Retinal pigment epithelial cell (primary cell): Measurements from ENCODE around the gene TGFBR3L.
A peak's percentile ranks its signal among the peaks of the same experiment; 100 is the strongest.

Experiments
- DNase-seq: peaks from one replicate; pipeline ENCODE4 v3.0.0-alpha.2; 2010; ENCODE audit warnings: low read depth
- H3K4me3 ChIP-seq: 2 replicates; pipeline ENCODE4 v1.5.1; 2011; ENCODE audit warnings: mild to moderate bottlenecking, low read length, control low read depth, moderate library complexity
- TF ChIP-seq, protein P1 (sequence below): conservative IDR thresholded peaks from 2 replicates; pipeline ENCODE4 v1.5.1; 2011; ENCODE audit warnings: low read depth, low read length, control low read depth, inconsistent platforms

The TGFBR3L gene

DNA sequence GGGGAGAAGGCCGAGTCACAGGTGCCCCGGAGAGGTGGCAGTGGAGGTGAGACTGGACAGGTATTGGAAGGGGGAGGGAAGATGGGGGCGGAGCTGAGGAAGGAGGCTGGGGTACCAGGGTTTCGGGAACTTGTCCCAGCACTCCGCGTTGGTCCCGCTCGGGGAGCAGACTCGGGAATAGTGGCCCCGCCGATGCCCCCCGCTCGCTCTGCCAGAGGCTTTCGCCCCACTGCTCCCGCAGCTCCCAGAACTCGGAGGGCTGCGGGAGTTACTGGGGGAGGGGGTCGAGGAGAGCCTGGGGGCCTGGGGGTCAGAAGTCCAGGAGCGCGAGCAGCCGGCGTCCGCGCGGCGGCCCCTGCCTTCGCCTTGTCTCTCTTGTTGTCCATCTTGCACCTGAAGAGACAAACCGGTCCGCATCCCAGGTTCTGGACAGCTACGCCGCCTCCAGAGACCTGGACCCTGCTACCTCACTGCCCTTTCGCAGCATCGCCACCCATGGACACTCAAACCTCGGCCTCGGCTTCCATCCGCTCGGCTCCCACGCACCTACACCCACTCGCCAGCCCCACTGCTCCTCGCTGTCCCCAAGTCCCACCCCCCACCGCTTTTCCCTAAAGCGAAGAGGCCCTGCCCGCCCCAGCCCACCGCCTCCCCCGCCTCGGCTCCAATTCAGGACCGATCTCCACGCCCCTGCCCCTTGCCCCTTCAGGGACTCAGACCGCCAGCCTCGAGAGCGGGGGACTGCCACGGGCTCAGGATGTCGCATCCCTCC, 41.1 kb upstream of the TGFBR3L start:
- TF ChIP-seq, protein P1, sequence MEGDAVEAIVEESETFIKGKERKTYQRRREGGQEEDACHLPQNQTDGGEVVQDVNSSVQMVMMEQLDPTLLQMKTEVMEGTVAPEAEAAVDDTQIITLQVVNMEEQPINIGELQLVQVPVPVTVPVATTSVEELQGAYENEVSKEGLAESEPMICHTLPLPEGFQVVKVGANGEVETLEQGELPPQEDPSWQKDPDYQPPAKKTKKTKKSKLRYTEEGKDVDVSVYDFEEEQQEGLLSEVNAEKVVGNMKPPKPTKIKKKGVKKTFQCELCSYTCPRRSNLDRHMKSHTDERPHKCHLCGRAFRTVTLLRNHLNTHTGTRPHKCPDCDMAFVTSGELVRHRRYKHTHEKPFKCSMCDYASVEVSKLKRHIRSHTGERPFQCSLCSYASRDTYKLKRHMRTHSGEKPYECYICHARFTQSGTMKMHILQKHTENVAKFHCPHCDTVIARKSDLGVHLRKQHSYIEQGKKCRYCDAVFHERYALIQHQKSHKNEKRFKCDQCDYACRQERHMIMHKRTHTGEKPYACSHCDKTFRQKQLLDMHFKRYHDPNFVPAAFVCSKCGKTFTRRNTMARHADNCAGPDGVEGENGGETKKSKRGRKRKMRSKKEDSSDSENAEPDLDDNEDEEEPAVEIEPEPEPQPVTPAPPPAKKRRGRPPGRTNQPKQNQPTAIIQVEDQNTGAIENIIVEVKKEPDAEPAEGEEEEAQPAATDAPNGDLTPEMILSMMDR, result no peak
- peak overlapping the region; percentile 73 for H3K4me3 ChIP-seq

DNA sequence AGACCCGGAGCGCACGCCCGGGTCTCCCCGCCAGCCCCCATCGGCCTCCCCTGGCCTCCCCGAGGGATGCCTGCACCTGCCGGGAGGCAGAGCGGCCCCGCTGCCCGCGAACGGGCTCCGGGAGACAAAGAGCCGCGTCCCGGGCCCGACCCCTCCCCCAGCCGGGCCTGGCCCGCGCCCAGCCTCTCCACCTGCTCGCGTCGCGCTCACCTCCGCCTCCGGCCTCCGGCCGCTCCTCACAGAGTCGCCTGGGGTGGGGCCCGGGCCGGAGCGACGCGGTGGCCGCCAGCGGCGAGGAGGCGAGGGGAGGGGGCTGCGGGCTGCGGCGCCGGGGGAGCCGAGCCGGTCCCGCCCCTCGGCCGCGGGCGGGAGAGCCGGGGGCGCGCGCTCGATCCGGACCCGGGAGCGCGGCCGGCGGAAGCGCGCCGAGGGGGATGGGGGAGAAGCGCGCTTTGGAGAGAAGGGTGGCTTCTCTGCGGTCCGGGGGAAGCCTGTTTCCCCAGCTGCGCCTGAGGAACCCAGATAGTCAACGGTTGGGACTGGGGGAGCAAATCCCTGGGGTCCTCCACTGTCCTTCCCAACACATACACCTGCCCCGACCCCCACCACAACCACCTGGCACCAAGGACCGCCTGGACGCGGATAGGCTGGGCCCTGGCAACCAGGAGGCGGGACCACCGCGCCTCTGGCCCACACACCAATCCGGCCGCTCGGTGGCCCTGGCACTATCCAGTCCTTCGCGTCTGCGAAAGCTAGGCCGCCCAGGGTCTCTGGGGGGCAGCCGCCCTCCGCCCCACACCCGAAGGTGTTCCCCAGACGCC, 40.3 kb upstream of the TGFBR3L start, which contains the start of gene PRR36:
Gene PRR36, minus strand, starts transcription at position 315 of the 821 bp plus-strand sequence. CDS start 701 bp downstream, outside the sequence.
- H3K4me3 ChIP-seq, result peak within 1 kb of the TSS; percentile 73
- no peak for DNase-seq
- TF ChIP-seq, protein P1, result no peak

More for the DNA sequence above, 41.1 kb upstream of the TGFBR3L start:
- DNase-seq, result no peak

DNA sequence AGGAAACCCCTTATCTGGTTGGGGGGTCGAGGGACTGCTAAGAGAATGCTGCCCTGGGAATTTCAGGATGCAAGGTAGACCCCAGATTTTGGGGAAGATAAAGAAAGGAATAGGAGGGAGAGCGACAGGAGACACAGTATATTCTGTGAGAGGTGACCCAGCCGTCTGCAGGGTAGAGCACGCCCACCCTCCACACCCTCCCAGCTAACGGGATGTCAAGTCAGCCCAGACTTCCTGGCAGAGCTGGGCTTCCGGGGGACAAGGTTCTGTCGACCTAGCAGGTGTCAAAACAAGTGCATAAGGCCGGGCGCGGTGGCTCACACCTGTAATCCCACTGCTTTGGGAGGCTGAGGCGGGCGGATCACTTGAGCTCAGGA, 39.7 kb upstream of the TGFBR3L start:
- no peak for DNase-seq
- TF ChIP-seq, protein P1, result no peak
- peak overlapping the region; percentile 73 for H3K4me3 ChIP-seq

DNA sequence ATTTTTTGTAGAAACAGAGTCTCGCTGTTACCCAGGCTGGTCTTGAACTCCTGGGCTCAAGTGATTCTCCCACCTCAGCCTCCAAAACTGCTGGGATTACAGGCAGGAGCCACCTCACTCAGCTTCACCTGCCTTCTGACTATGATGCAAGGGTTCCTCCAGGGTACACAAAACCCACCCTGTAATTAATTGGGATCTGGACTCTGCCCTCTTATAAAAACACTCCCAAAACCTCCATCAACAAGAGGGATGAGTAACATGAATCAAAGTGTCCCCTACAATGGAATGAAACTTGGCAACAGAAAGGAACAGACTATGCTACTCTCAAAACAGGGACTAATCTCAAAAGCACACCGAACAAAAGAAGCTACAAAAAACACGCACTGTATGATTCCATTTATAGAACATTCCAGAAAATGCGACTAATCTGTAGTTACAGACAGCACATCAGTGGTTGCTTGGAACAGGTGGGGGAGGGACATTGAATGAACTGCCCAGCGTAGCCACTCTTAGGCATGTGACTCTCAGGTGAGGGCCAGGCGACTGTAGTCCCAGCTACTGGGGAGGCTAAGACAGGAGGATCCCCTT, 37.3 kb upstream of the TGFBR3L start:
- TF ChIP-seq, protein P1, result no peak
- DNase-seq, result no peak
- no peak overlapping the region for H3K4me3 ChIP-seq

DNA sequence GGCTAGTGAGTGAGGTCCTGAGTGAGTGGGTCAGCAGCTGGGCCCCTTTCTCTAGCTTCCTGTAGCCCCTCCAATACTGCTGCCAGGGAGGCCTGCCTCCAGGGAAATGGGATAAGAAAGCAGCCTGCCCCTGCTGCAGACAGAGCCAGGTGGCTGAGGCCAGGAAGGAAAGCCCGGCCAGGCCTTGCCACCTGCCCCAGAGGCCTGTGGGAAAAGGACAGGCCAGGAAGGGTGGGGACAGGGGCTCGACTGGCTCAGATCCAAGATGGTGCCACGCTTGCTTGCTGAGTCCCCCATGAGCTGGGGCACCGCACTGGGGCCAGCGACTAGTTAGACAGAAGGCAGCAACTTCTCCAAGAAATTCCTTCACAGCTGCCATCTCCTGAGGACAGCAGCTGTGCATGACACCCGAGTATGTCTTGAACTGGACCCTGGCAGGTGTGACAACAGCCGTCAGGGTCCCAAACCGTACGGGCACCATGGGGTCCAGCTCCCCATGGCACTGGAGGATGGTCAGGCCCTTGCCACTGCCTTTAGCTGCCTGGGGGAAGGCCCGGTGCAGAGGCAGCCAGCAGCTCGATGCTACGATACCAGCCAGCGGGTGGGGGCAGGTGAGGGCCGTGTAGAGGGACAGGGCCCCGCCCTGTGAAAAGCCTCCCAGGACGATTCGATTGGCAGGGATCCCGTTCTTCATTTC, 35.4 kb upstream of the TGFBR3L start:
- TF ChIP-seq, protein P1, result no peak
- no peak overlapping the region for H3K4me3 ChIP-seq
- no peak for DNase-seq

DNA sequence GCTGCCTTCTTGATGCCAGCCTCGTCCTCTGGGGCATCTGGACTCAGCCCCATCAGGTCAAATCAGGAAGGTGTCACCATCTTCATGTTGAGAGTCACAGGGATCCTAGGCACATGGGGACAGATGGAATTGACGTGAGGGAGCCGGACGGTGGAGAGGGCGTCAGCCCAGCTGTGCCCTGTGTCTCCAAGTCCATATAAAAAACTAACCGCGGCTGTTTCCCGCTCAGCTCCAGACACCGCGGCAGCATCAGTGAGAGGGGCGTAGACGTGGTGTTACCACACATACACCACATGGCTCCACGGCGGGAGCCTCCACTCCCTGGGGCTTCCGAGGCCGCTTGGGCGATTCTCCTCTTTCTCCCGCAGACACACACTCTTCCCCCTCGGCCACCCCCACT, 34.8 kb upstream of the TGFBR3L start:
- no peak for DNase-seq
- TF ChIP-seq, protein P1, result no peak
- H3K4me3 ChIP-seq, result no peak overlapping the region
